Caki2 (cell line): Measurements from ENCODE around the gene TMEM43. TPM values are rescaled to one million over a fixed set of nuclear protein-coding genes. Genes with fewer than 3 reads are reported as not detected.

ENCODE experiments used
- DNase-seq: peaks from one replicate; pipeline ENCODE4 v3.0.0-alpha.2; 2015; ENCODE audit warnings: low read depth
- in situ Hi-C: cut with HindIII; loops from 2 replicates; pipeline ENCODE4 v1.10.0; 2016; ENCODE audit warnings: low sequenced_read_pairs, low pct_unique_long_range_greater_than_20kb, mixed read lengths
- total RNA-seq: library from RNA; depleted of rRNA; stranded (reverse); fragments of >200 nt; shearing (Covaris generic); gene quantifications from 2 replicates; pipeline ENCODE4 v1.2.3, GENCODE V29; 2014; ENCODE audit warnings: low replicate concordance

The TMEM43 gene
- total RNA-seq, 1 experiment from 2014 or later = 67.2 TPM

GRCh38 chr3:14133188-14133800 is 8.4 kb downstream of the TMEM43 start:
- DNase-seq = no peak
- in situ Hi-C loops = no loop called here

GRCh38 chr3:14133876-14134275 is 9.0 kb downstream of the TMEM43 start:
- no peak for DNase-seq
- in situ Hi-C loops = no loop called here

GRCh38 chr3:14134291-14134690 is 9.4 kb downstream of the TMEM43 start:
- in situ Hi-C loops = no loop called here
- DNase-seq = no peak

- in situ Hi-C loops = no loop called here
- DNase-seq = no peak
These were observed 10.7 kb downstream of the TMEM43 start for GRCh38 chr3:14135581-14135980.

- no peak for DNase-seq
- in situ Hi-C loops = no loop called here
These were observed 12.2 kb downstream of the TMEM43 start for GRCh38 chr3:14137004-14137403.

- in situ Hi-C loops = no loop called here
- no peak for DNase-seq
These were observed 12.6 kb downstream of the TMEM43 start for GRCh38 chr3:14137445-14137844.

GRCh38 chr3:14138109-14138877 is 13.4 kb downstream of the TMEM43 start:
- in situ Hi-C loops = no loop called here
- no peak for DNase-seq

GRCh38 chr3:14138878-14139655 is 14.2 kb downstream of the TMEM43 start:
- no peak for DNase-seq
- in situ Hi-C loops = no loop called here

GRCh38 chr3:14139771-14140170 is 14.9 kb downstream of the TMEM43 start:
- no peak for DNase-seq
- in situ Hi-C loops = no loop called here

GRCh38 chr3:14140668-14141067 is 15.8 kb downstream of the TMEM43 start:
- in situ Hi-C loops = no loop called here
- DNase-seq = no peak

GRCh38 chr3:14141144-14141543 is 16.3 kb downstream of the TMEM43 start:
- DNase-seq = no peak
- in situ Hi-C loops = no loop called here

GRCh38 chr3:14141602-14142341 is 16.9 kb downstream of the TMEM43 start:
- in situ Hi-C loops = no loop called here
- no peak for DNase-seq

GRCh38 chr3:14142567-14143270 is 17.9 kb downstream of the TMEM43 start:
- DNase-seq = no peak
- in situ Hi-C loops = no loop called here

- in situ Hi-C loops = no loop called here
- peak; percentile 53 for DNase-seq
These were observed 18.7 kb downstream of the TMEM43 start for GRCh38 chr3:14143271-14144225.

- in situ Hi-C loops = no loop called here
- DNase-seq = peak; percentile 87
These were observed 19.7 kb downstream of the TMEM43 start for GRCh38 chr3:14144423-14145075.

GRCh38 chr3:14145236-14145635 is 20.4 kb downstream of the TMEM43 start:
- no peak for DNase-seq

More at GRCh38 chr3:14145236-14145635, 20.4 kb downstream of the TMEM43 start:
- in situ Hi-C loops = no loop called here
